Retinal pigment epithelial cell (primary cell): ENCODE data around the gene CA12.
A peak's percentile ranks its signal among the peaks of the same experiment; 100 is the strongest.

Experiments used
- DNase-seq: peaks from one replicate; pipeline ENCODE4 v3.0.0-alpha.2; 2010; ENCODE audit warnings: low read depth
- H3K4me3 ChIP-seq: 2 replicates; pipeline ENCODE4 v1.5.1; 2011; ENCODE audit warnings: mild to moderate bottlenecking, low read length, control low read depth, moderate library complexity
- TF ChIP-seq, protein P1 (sequence below): conservative IDR thresholded peaks from 2 replicates; pipeline ENCODE4 v1.5.1; 2011; ENCODE audit warnings: low read depth, low read length, control low read depth, inconsistent platforms

CA12 gene

GRCh38 chr15:63288778-63289378 lies 92.8 kb downstream of the CA12 start:
- no peak overlapping the region for H3K4me3 ChIP-seq
- DNase-seq = no peak
- TF ChIP-seq, protein P1, sequence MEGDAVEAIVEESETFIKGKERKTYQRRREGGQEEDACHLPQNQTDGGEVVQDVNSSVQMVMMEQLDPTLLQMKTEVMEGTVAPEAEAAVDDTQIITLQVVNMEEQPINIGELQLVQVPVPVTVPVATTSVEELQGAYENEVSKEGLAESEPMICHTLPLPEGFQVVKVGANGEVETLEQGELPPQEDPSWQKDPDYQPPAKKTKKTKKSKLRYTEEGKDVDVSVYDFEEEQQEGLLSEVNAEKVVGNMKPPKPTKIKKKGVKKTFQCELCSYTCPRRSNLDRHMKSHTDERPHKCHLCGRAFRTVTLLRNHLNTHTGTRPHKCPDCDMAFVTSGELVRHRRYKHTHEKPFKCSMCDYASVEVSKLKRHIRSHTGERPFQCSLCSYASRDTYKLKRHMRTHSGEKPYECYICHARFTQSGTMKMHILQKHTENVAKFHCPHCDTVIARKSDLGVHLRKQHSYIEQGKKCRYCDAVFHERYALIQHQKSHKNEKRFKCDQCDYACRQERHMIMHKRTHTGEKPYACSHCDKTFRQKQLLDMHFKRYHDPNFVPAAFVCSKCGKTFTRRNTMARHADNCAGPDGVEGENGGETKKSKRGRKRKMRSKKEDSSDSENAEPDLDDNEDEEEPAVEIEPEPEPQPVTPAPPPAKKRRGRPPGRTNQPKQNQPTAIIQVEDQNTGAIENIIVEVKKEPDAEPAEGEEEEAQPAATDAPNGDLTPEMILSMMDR = peak; percentile 64

DNA sequence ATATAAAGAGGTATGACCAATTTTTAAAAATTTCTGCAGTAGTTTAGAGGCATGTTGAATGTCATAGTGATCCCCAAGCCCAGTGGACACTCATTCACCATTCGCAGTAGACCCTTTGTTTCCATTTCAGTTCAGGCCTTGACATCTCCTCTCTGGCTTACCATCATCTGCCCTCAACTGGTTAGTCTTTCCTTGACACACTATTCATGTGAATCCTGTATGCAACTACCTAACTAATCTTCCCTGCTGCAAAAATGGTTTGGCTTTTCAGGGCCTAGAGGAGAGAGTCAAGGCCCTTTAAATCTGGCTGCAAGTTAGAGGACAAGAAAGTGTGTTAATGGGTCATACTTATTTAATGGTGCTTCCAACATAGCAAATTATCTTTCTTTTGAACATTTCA lies 93.3 kb downstream of the CA12 start:
- no peak for DNase-seq
- H3K4me3 ChIP-seq = no peak overlapping the region
- TF ChIP-seq, protein P1 = no peak

DNA sequence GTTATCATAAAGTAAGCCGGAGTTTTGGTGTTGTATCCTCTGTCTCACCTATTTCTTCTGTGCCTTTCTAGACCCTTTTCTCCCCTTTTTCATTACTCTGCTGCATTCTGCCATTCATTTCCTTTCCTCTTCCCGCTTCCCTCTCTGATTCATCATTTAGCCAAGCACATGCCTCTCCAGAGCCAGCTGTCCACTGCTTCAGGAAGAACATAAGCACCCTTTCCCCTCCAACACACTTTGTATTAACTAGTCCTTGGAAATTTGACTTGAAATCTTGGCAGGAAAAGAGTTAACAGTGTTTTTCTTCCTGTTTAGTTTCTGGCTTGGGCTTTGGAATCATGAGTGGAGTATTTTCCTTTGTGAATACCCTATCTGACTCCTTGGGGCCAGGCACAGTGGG lies 94.5 kb downstream of the CA12 start:
- no peak overlapping the region for H3K4me3 ChIP-seq
- DNase-seq = no peak
- TF ChIP-seq, protein P1 = no peak

DNA sequence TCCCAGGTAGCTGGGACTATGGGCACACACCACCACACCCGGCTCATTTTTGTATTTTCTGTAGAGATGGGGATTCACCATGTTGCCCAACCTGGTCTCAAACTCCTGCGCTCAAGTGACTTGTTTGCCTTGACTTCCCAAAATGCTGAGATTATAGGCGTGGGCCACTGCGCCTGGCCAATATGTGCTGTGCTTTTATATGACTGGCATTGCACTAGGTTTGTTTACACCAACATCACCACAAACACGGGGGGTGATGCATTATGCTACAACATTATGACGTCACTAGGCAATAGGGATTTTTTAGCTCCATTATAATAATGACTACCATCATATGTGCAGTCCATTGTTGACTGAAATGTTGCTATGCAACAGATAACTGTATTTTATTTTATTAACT lies 97.3 kb downstream of the CA12 start:
- DNase-seq = no peak
- TF ChIP-seq, protein P1 = no peak
- H3K4me3 ChIP-seq = no peak overlapping the region

DNA sequence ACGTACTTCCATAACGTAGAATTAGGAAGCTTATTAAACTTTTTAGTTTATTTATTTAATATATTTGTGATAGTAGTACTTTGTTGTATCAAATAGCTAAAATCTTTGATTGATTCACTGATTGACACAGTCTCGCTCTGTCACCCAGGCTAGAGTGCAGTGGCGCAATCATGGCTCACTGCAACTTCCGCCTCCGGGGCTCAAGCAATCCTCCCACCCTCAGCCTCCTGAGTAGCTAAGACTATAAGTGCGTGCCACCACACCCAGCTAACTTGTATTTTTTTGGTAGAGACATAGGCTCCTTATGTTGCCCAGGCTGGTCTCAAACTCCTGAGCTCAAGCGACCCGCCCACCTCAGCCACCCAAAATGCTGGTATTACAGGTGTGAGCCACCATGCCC lies 98.5 kb downstream of the CA12 start:
- TF ChIP-seq, protein P1 = no peak
- no peak for DNase-seq
- no peak overlapping the region for H3K4me3 ChIP-seq

GRCh38 chr15:63277893-63278456 lies 103.7 kb downstream of the CA12 start:
- no peak for DNase-seq
- TF ChIP-seq, protein P1 = no peak
- H3K4me3 ChIP-seq = peak overlapping the region; percentile 68
